ENCODE measurements around the gene FILIP1. TPM values are rescaled to one million over a fixed set of nuclear protein-coding genes. Genes with fewer than 3 reads are reported as not detected.

The FILIP1 gene
- total RNA-seq, 1 donor from 2014 or later, result 3.2 TPM

DNA sequence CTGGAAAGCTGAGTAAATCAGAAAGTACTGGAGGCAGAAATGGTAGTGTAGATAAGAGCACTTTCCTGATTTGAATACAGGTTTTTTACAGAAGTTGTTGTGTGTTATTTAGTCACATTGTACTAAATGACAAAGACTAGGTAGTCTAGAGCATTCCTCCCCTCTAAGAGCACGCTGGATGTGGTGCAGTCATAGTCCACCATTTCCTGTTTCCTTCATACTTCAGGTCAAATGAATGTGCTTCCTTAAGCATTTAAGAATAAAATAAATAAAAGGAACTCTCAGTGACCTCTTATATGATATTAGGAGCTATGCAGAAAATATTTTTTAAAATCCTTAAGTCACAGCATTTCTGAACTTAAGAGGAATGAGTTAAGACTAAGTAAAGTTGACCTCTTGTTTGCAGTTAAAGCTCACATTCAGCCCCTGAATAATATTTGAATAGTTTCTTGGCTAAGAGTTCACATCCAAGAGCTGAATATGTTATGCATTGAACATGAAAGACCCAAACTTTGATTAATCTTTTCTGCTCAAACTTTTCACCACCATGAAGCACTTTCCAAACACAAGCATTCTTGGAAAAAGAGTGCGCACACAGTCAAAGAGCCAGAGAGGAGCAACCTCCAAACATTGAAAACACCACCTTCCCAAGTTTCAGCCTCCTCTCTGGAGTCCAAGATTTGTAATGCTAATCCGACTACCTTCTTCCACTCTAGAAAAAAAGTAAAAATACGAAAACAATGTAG is 155.6 kb downstream of the FILIP1 start:
- Histone ChIP-seq H3K27ac (no peak overlapping the region), H3K9me3 (no peaks in the 10 kb centered on the region), H3K4me3 (no peak overlapping the region), H3K4me1 (peaks cover 14% of the 10 kb centered on the region), H3K27me3 (no peaks in the 10 kb centered on the region), H3K36me3 (no peaks in the 10 kb centered on the region)
- TF ChIP-seq POLR2A (IDR thresholded peaks at IDR 0.05) (no peak), POLR2AphosphoS5 (IDR thresholded peaks at IDR 0.05; ENCODE audit: insufficient read depth in 1 of 2, low read depth in 1 of 2) (no peak)
- TF ChIP-seq, protein P1, sequence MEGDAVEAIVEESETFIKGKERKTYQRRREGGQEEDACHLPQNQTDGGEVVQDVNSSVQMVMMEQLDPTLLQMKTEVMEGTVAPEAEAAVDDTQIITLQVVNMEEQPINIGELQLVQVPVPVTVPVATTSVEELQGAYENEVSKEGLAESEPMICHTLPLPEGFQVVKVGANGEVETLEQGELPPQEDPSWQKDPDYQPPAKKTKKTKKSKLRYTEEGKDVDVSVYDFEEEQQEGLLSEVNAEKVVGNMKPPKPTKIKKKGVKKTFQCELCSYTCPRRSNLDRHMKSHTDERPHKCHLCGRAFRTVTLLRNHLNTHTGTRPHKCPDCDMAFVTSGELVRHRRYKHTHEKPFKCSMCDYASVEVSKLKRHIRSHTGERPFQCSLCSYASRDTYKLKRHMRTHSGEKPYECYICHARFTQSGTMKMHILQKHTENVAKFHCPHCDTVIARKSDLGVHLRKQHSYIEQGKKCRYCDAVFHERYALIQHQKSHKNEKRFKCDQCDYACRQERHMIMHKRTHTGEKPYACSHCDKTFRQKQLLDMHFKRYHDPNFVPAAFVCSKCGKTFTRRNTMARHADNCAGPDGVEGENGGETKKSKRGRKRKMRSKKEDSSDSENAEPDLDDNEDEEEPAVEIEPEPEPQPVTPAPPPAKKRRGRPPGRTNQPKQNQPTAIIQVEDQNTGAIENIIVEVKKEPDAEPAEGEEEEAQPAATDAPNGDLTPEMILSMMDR (IDR thresholded peaks at IDR 0.05), result no peak
- intact Hi-C loops (cut with DNase I), result no loop called here
- DNase-seq (ENCODE audit: extremely low spot score in 2 of 2), result no peak

DNA sequence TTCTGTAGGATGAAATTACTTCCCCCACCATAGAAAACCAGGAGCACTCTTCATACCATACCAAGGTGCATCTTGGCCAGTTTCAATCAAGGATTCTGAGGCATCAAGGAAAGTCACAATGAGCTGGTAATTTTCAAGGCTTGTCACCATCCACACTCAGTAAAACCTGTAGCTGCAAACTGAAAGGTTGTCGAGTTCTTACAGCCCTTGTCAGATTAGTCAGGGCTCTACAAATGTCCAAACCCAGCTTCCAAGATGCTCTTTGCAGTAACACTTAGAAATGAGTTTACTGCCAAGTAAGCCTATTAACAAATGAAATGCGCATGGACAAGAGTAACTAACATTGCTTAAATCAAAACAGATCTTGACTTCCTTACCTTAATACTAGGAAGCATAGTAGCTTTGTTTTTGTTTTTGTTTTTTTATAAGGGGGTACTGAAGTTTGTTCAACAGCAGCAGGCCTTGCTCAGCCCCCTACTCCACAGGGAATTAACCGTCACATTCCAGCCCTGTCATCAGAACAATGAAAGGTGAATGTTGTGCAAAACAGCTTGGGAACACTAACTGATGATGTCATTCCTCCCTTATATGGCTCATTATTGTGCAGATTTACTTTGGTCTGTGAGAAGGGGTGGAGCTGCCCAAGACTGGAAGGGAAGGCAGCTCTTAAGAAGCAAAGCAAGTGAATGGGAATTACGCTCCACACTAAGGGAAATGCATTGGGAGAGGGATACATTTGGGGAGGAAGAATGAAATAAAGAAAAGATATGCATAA is 159.1 kb downstream of the FILIP1 start:
- peaks cover 14% of the 10 kb centered on the region for H3K4me1 ChIP-seq
- TF ChIP-seq POLR2A (IDR thresholded peaks at IDR 0.05), result no peak
- TF ChIP-seq POLR2AphosphoS5 (IDR thresholded peaks at IDR 0.05; ENCODE audit: insufficient read depth in 1 of 2, low read depth in 1 of 2), result no peak
- TF ChIP-seq, protein P1 (IDR thresholded peaks at IDR 0.05), result no peak
- H3K9me3 ChIP-seq, result no peaks in the 10 kb centered on the region
- H3K27me3 ChIP-seq, result no peaks in the 10 kb centered on the region
- H3K36me3 ChIP-seq, result no peaks in the 10 kb centered on the region
- H3K4me3 ChIP-seq, result peak overlapping the region in 1 of 2 donors; percentile 4
- intact Hi-C loops (cut with DNase I), result no loop called here
- DNase-seq (ENCODE audit: extremely low spot score in 2 of 2), result no peak
- H3K27ac ChIP-seq, result peak overlapping the region; percentile 36

DNA sequence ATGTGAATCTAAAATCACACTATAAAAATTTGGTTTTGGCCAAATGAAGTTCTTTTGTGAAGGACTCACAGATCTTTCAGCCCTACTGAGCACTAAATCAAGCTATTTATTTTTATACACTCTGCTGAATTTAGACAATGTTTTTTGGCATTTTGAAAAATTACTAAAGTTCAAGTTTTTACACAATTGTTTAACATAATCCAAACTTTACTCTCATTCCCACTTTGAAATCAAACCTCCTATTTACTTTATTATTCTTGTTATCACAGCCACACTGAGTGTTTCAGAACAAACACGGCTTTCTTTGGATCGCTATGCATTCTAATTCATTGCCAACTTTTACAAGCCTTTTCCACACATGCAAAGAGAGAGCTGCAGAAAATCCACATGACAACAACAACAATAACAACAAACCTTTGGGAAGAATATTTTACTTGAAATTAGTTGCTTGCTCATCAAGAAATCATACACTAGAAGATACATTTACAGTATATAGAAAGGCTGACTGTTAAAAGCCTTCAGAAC is 159.9 kb downstream of the FILIP1 start:
- Histone ChIP-seq H3K9me3 (no peaks in the 10 kb centered on the region), H3K4me3 (no peak overlapping the region), H3K4me1 (peaks cover 14% of the 10 kb centered on the region), H3K27ac (no peak overlapping the region), H3K36me3 (no peaks in the 10 kb centered on the region), H3K27me3 (no peaks in the 10 kb centered on the region)
- TF ChIP-seq, protein P1 (IDR thresholded peaks at IDR 0.05), result no peak
- TF ChIP-seq POLR2AphosphoS5 (IDR thresholded peaks at IDR 0.05; ENCODE audit: insufficient read depth in 1 of 2, low read depth in 1 of 2) (no peak), POLR2A (IDR thresholded peaks at IDR 0.05) (no peak)
- intact Hi-C loops (cut with DNase I), result no loop called here
- DNase-seq (ENCODE audit: extremely low spot score in 2 of 2), result no peak

DNA sequence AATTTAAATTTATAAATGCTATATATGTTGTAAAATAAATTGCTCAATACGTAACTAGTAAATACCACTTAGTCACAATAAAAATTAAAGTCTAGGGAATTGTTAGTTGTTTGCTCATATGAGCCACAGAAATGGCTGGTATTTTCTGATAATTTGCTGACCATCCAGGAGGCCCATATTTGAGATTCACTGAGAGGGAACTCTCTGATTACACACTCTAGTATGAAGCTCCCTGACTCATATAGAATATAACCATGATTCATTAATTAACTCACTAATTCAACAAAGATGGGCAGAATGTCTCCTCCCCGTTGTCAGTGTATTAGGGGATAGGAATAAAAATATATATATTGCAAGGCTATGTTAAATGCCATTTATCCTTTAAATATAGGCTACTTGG is 162.4 kb downstream of the FILIP1 start:
- H3K36me3 ChIP-seq, result no peaks in the 10 kb centered on the region
- intact Hi-C loops (cut with DNase I), result no loop called here

DNA sequence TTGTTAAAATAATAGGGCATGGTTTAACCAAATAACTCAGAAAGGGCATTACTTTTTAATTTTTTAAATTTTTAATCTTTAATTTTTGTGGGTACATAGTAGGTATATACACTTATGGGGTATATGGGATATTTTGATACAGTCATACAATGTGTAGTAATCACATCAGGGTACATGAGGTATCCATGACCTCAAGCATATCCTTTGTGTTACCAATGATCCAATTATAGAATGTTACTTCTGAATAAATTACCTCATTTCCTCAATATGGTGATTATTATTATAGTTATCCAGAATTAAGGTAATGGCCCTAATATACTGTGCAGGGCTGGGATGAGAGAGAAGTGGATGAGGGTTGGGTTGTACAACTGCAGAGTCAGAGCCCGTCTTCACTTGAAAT is 163.9 kb downstream of the FILIP1 start:
- H3K27ac ChIP-seq, result no peak overlapping the region
- TF ChIP-seq POLR2A (IDR thresholded peaks at IDR 0.05), result no peak
- TF ChIP-seq, protein P1 (IDR thresholded peaks at IDR 0.05), result no peak
- no peak for TF ChIP-seq POLR2AphosphoS5 (IDR thresholded peaks at IDR 0.05; ENCODE audit: insufficient read depth in 1 of 2, low read depth in 1 of 2)
- peaks cover 8% of the 10 kb centered on the region for H3K4me1 ChIP-seq
- DNase-seq (ENCODE audit: extremely low spot score in 2 of 2), result no peak
- no peaks in the 10 kb centered on the region for H3K36me3 ChIP-seq
- H3K27me3 ChIP-seq, result no peaks in the 10 kb centered on the region
- no peaks in the 10 kb centered on the region for H3K9me3 ChIP-seq
- intact Hi-C loops (cut with DNase I), result no loop called here
- H3K4me3 ChIP-seq, result no peak overlapping the region

More for the DNA sequence above, 162.4 kb downstream of the FILIP1 start:
- TF ChIP-seq POLR2A (IDR thresholded peaks at IDR 0.05) (no peak), POLR2AphosphoS5 (IDR thresholded peaks at IDR 0.05; ENCODE audit: insufficient read depth in 1 of 2, low read depth in 1 of 2) (no peak)
- Histone ChIP-seq H3K4me3 (no peak overlapping the region), H3K27me3 (no peaks in the 10 kb centered on the region), H3K27ac (no peak overlapping the region), H3K9me3 (no peaks in the 10 kb centered on the region), H3K4me1 (peaks cover 14% of the 10 kb centered on the region)
- no peak for DNase-seq (ENCODE audit: extremely low spot score in 2 of 2)
